K562 (cell line): ENCODE results near the gene USPL1. TPM values are rescaled to one million over a fixed set of nuclear protein-coding genes. Genes with fewer than 3 reads are reported as not detected.
A peak's percentile ranks its signal among the peaks of the same experiment; 100 is the strongest.

ENCODE experiments used
- HDAC8 ChIP-seq: fragments of 450-650 bp; IDR thresholded peaks from 2 replicates; pipeline ENCODE4 v1.6.1; 2016; ENCODE audit warnings: mild to moderate bottlenecking, missing genetic modification characterization, moderate library complexity, missing compliant biosample characterization
- HNRNPL ChIP-seq: fragments of 200-400 bp; formaldehyde crosslinking; IDR thresholded peaks from 2 replicates; pipeline ENCODE4 v1.6.1; 2017; ENCODE audit warnings: low read depth, mild to moderate bottlenecking, low read length
- KDM4B ChIP-seq, 2 experiments: fragments of 450-650 bp in 1 of 2; sonication (generic) in 1 of 2; IDR thresholded peaks; 2 replicates each; pipeline ENCODE4 v1.6.1; 2016 to 2017; ENCODE audit warnings: borderline replicate concordance in 2 of 2, antibody characterized with exemption in 1 of 2, low read depth in 1 of 2, mild to moderate bottlenecking in 1 of 2
- SMAD3 ChIP-seq: fragments of 450-650 bp; formaldehyde crosslinking; conservative IDR thresholded peaks from 2 replicates; pipeline ENCODE4 v1.4.0; 2020; ENCODE audit warnings: mild to moderate bottlenecking
- TARDBP ChIP-seq: fragments of 450-650 bp; IDR thresholded peaks from 2 replicates; pipeline ENCODE4 v1.6.1; 2016
- TGIF2 ChIP-seq: sonication (generic); formaldehyde crosslinking; IDR thresholded peaks from 2 replicates; pipeline ENCODE4 v1.8.1; 2022; ENCODE audit warnings: mild to moderate bottlenecking, missing genetic modification reagents, moderate library complexity
- ZBTB2 ChIP-seq: fragments of 450-650 bp; IDR thresholded peaks from 2 replicates; pipeline ENCODE4 v1.6.1; 2016; ENCODE audit warnings: antibody characterized with exemption
- ZNF551 ChIP-seq: fragments of 250-450 bp; sonication (Bioruptor Pico); IDR thresholded peaks from 2 replicates; pipeline ENCODE4 v1.5.0; 2021; ENCODE audit warnings: mild to moderate bottlenecking, moderate library complexity
- polyA plus RNA-seq, 8 experiments: library from polyadenylated mRNA; depleted of rRNA in 4 of 8; stranded (reverse) in 5 of 8; unstranded in 3 of 8; fragments of >200 nt; fragmentation: Nextera tagmentation in 2 of 8; fragmentation: Illumina TruSeq in 1 of 8; extraction: Ambion mirVana in 2 of 8; extraction: Trizol in 1 of 8; gene quantifications; 2 replicates each; pipeline versions ENCODE4 v1.2.1 to v1.2.3, GENCODE V29; 2011 to 2014; ENCODE audit warnings: inconsistent platforms in 1 of 8, missing spikeins in 1 of 8
- total RNA-seq, 7 experiments: library from RNA; depleted of rRNA in 6 of 7; stranded (reverse); fragments of >200 nt in 6 of 7; fragmentation: Illumina TruSeq in 2 of 7; extraction: Trizol in 2 of 7; gene quantifications; 2 replicates each; pipeline versions ENCODE4 v1.2.1 to v1.2.3, GENCODE V29; 2011 to 2021; ENCODE audit warnings: low replicate concordance in 1 of 7
- TF ChIP-seq, protein P1 (sequence below): fragments of 250-450 bp; sonication (Bioruptor Pico); IDR thresholded peaks from 2 replicates; pipeline ENCODE4 v1.4.0; 2020; ENCODE audit warnings: mild to moderate bottlenecking, moderate library complexity
- TF ChIP-seq, protein P2 (sequence below): fragments of 450-650 bp; formaldehyde crosslinking; conservative IDR thresholded peaks from 2 replicates; pipeline ENCODE4 v1.4.0; 2022; ENCODE audit warnings: mild to moderate bottlenecking, missing genetic modification characterization
- TF ChIP-seq, protein P3 (sequence below): fragments of 450-650 bp; formaldehyde crosslinking; IDR thresholded peaks from 2 replicates; pipeline ENCODE4 v1.4.0; 2022; ENCODE audit warnings: missing genetic modification characterization
- TF ChIP-seq, protein P4 (sequence below): sonication (generic); formaldehyde crosslinking; IDR thresholded peaks from 2 replicates; pipeline ENCODE4 v1.8.0; 2023; ENCODE audit warnings: mild to moderate bottlenecking, missing genetic modification reagents

Gene USPL1
- total and polyA plus RNA-seq, 9 of the 15 experiments (the other 6 are each of a cell fraction or from before 2014, with no cell fraction given): 5.5 to 18.0 (median 12.0) TPM

GRCh38 chr13:30617315-30618185 is at the start of gene USPL1 (continued):
- TF ChIP-seq, protein P1, sequence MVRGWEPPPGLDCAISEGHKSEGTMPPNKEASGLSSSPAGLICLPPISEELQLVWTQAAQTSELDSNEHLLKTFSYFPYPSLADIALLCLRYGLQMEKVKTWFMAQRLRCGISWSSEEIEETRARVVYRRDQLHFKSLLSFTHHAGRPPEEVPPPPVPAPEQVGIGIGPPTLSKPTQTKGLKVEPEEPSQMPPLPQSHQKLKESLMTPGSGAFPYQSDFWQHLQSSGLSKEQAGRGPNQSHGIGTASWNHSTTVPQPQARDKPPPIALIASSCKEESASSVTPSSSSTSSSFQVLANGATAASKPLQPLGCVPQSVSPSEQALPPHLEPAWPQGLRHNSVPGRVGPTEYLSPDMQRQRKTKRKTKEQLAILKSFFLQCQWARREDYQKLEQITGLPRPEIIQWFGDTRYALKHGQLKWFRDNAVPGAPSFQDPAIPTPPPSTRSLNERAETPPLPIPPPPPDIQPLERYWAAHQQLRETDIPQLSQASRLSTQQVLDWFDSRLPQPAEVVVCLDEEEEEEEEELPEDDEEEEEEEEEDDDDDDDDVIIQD: no peak
- TF ChIP-seq ZNF551 (no peak), HDAC8 (tag) (no peak), SMAD3 (CRISPR knock-in tag) (no peak), TGIF2 (CRISPR knock-in tag) (no peak; the same call in 1 of the 2 replicates), HNRNPL (peak; percentile 60; the same call in 1 of the 2 replicates), ZBTB2 (no peak; the same call in 1 of the 2 replicates), KDM4B (IDR thresholded peaks at IDR 0.05; ENCODE audit: borderline replicate concordance in 2 of 2, low read depth in 1 of 2) (peak in 1 of 2 experiments; percentile 97; a peak in 2 of 4 replicates), TARDBP (0 out of 2 replicates have a peak, but pooled peaks have one; percentile 51)
- TF ChIP-seq, protein P2, sequence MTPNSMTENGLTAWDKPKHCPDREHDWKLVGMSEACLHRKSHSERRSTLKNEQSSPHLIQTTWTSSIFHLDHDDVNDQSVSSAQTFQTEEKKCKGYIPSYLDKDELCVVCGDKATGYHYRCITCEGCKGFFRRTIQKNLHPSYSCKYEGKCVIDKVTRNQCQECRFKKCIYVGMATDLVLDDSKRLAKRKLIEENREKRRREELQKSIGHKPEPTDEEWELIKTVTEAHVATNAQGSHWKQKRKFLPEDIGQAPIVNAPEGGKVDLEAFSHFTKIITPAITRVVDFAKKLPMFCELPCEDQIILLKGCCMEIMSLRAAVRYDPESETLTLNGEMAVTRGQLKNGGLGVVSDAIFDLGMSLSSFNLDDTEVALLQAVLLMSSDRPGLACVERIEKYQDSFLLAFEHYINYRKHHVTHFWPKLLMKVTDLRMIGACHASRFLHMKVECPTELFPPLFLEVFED (CRISPR knock-in tag): no peak
- TF ChIP-seq, protein P3, sequence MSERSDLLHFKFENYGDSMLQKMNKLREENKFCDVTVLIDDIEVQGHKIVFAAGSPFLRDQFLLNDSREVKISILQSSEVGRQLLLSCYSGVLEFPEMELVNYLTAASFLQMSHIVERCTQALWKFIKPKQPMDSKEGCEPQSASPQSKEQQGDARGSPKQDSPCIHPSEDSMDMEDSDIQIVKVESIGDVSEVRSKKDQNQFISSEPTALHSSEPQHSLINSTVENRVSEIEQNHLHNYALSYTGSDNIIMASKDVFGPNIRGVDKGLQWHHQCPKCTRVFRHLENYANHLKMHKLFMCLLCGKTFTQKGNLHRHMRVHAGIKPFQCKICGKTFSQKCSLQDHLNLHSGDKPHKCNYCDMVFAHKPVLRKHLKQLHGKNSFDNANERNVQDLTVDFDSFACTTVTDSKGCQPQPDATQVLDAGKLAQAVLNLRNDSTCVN (CRISPR knock-in tag): no peak
- TF ChIP-seq, protein P4, sequence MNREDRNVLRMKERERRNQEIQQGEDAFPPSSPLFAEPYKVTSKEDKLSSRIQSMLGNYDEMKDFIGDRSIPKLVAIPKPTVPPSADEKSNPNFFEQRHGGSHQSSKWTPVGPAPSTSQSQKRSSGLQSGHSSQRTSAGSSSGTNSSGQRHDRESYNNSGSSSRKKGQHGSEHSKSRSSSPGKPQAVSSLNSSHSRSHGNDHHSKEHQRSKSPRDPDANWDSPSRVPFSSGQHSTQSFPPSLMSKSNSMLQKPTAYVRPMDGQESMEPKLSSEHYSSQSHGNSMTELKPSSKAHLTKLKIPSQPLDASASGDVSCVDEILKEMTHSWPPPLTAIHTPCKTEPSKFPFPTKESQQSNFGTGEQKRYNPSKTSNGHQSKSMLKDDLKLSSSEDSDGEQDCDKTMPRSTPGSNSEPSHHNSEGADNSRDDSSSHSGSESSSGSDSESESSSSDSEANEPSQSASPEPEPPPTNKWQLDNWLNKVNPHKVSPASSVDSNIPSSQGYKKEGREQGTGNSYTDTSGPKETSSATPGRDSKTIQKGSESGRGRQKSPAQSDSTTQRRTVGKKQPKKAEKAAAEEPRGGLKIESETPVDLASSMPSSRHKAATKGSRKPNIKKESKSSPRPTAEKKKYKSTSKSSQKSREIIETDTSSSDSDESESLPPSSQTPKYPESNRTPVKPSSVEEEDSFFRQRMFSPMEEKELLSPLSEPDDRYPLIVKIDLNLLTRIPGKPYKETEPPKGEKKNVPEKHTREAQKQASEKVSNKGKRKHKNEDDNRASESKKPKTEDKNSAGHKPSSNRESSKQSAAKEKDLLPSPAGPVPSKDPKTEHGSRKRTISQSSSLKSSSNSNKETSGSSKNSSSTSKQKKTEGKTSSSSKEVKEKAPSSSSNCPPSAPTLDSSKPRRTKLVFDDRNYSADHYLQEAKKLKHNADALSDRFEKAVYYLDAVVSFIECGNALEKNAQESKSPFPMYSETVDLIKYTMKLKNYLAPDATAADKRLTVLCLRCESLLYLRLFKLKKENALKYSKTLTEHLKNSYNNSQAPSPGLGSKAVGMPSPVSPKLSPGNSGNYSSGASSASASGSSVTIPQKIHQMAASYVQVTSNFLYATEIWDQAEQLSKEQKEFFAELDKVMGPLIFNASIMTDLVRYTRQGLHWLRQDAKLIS (CRISPR knock-in tag): peak; percentile 80
